AG09309 (cell line): ENCODE results near the gene KCNJ1.
A peak's percentile ranks its signal among the peaks of the same experiment; 100 is the strongest.

ENCODE experiments used
- DNase-seq: peaks from one replicate; pipeline ENCODE4 v3.0.0-alpha.2; 2010; ENCODE audit warnings: low read depth
- H3K4me3 ChIP-seq: 2 replicates; pipeline ENCODE4 v1.5.1; 2011; ENCODE audit warnings: mild to moderate bottlenecking, low read depth, low read length, moderate library complexity; ENCODE audit not compliant: control insufficient read depth
- TF ChIP-seq, protein P1 (sequence below): IDR thresholded peaks from 2 replicates; pipeline ENCODE4 v1.5.1; 2011; ENCODE audit warnings: mild to moderate bottlenecking, low read depth, low read length, inconsistent platforms; ENCODE audit not compliant: insufficient read depth, control insufficient read depth; ENCODE audit errors: missing control alignments

KCNJ1 gene

DNA sequence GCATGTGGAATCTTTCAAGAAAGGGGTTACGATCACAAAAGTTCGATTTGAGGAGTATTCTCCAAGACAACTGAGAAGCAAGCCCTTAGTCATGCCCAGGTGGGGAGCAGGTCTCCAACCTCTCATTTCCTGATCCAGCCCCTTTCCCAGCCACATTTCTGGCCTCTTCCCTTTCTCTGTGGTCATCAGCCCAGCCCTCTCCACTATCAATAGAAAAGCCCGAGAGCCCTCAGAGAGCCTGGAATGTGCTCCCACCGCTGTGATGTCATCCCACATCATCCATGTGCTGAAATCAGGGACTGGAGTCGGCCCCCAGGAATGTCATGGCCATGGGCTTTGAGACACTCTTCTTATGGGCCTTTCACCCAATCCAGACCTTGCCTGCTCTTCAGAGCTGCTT, 62.6 kb downstream of the KCNJ1 start:
- no peak overlapping the region for H3K4me3 ChIP-seq
- TF ChIP-seq, protein P1, sequence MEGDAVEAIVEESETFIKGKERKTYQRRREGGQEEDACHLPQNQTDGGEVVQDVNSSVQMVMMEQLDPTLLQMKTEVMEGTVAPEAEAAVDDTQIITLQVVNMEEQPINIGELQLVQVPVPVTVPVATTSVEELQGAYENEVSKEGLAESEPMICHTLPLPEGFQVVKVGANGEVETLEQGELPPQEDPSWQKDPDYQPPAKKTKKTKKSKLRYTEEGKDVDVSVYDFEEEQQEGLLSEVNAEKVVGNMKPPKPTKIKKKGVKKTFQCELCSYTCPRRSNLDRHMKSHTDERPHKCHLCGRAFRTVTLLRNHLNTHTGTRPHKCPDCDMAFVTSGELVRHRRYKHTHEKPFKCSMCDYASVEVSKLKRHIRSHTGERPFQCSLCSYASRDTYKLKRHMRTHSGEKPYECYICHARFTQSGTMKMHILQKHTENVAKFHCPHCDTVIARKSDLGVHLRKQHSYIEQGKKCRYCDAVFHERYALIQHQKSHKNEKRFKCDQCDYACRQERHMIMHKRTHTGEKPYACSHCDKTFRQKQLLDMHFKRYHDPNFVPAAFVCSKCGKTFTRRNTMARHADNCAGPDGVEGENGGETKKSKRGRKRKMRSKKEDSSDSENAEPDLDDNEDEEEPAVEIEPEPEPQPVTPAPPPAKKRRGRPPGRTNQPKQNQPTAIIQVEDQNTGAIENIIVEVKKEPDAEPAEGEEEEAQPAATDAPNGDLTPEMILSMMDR = no peak
- DNase-seq = no peak

DNA sequence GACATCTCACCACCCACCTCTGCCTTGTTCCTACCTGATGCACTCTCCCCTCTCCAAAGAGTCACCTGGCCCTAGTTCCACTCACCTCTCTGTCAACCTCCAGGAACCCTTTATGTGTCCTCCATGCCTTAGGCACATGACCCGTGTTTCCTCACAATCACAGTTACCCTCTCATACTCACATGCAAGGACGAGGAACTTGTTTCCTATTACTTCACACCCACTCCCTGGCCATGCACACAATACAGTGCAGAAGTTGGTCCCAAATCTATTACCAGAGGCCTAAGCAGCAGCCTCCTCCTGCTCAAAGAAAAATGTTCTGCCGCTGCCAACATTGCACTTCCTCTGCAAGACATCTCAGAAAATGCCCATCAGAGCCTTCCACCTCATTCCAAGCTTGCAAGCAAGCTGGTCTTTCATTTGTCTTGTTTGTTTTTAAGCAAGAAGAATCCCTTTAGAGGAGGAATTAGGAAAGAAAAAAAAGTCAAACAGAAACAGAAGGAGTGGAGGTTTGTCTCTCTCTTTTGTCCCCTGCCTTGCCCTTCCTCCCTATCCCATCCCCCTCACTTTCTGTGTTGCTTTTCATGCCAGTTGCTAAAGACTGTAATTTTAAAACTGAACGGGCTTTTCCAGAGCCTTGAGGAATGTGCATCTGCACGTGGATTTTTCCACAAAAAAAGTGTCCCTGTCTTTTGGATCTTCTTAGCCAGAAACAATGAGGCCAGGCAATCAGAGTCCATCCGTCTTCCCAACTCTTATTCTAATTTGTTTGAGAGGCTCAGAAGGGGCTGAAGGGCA, 63.4 kb downstream of the KCNJ1 start:
- no peak for DNase-seq
- TF ChIP-seq, protein P1 = no peak
- no peak overlapping the region for H3K4me3 ChIP-seq

DNA sequence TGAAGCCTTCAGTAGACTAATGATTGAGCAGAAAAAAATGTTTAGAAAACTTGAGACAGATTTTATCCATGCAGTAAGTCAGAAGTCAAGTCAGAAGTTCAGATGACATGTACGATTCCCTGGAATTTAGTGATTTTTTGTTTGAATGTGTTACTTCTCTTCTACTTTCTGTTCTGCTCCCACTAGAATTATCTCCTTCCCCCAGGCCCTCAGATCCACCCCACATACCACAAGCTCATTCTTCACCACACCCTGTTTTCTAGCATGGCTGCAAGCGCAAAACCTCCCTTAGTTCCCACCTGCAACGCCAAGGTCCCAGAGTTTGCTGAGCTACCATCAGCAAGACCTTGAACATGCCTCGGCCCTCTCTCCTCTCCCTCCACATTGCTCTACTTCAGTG, 64.1 kb downstream of the KCNJ1 start:
- TF ChIP-seq, protein P1 = no peak
- DNase-seq = no peak
- H3K4me3 ChIP-seq = no peak overlapping the region

DNA sequence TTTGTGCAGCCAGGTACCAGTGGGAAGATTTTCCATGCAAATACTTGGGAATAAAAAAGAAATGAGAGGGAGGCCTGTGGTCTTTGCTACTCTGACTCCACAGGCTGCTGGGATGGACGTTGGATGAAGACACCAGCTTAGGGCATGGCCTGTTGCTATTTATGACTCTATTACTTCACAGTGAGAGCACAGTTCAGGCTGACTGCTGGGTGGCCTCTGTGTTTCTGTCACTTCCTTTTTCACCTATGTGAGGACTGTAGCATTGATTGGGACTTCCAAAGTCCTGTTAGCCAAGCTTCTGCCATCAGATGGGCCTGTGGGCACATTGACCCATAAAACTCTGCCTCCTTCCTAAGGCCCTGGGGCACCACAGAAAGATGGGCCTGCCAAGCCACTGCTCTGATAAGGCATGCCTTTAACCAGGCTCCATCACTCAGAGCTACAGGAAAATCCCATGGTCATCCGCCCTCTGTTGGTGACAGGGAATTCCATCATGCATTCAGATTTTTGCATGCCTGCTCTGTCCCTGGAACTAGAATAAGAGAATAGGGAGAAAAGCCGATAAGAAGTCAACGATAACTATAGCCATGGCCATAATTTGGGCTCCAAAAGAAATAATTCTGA, 64.6 kb downstream of the KCNJ1 start:
- H3K4me3 ChIP-seq = no peak overlapping the region
- DNase-seq = no peak
- TF ChIP-seq, protein P1 = peak; percentile 65

DNA sequence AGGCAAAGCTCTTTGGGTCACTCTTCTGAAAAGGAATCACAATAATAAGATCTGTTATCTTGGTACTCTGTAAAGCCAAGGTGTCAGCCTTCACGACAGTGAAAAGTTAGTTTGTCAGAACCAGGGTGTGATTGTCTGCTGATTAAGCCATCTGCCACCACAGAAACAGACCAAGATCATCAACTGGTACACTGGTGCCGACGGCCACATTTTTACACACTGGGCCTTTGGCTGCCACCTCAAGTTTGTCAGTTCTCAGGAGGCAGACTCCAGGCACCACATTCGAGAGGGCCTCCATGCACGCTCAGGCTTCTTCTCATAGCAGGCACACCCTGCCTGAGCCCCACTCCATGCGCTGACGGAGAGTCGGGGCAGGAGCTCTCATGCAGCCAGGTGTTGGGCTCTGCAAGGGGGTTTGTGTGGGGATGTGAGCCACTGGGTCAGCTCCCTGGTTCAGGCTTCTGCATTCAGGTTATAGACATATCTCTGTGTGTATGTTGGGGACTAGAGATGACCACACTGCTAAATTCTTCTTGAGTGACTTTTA, 66.2 kb downstream of the KCNJ1 start:
- TF ChIP-seq, protein P1 = no peak
- no peak for DNase-seq
- H3K4me3 ChIP-seq = no peak overlapping the region

DNA sequence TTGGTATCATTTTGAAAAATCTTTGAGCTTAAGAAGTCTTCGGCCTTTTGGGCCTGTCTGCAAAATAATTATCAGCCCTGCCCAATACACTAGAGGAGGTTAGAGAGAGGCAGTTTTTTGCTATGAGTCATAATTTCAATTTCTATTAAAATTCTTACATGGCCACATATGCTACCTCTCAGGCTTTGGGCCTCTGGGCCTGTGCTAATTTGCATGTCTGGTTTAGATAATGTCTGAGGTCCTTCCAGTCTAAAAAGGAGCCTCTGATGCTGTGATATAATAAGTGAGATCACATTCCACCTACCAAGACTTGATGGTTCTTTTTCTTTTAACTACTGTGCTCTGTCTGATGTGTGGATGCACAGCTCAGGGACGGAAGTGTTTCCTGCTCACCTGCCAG, 70.8 kb downstream of the KCNJ1 start:
- H3K4me3 ChIP-seq = no peak overlapping the region
- TF ChIP-seq, protein P1 = no peak
- no peak for DNase-seq

DNA sequence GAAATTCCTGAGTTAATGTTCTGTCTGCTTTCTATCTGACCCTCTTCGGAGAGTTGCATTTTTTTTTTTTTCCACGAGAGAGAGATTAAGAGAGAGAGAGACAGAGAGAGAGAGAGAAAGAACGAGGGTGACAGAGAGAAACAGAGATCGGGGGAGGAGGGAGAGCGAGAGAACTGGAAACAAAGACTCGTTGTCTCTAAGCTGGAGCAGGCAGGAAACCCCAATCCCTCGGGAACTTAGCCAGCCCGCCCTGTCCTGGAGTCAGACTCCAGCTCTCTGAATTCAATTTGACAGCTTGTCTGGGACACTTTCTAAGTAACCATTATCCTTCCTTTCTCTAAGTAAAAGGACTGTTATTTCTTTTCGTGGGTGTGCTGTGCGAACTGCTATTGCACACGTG, 76.9 kb downstream of the KCNJ1 start:
- TF ChIP-seq, protein P1 = no peak
- DNase-seq = no peak

More for the DNA sequence above, 76.9 kb downstream of the KCNJ1 start:
- no peak overlapping the region for H3K4me3 ChIP-seq
